PFSK-1 (cell line): ENCODE results near the gene RNF4.

Experiments
- FOXP2 ChIP-seq: optimal IDR thresholded peaks from 2 replicates; pipeline ENCODE3; 2011; ENCODE audit warnings: borderline replicate concordance, control low read depth, inconsistent platforms; ENCODE audit not compliant: insufficient read depth; ENCODE audit errors: extremely low read length, extremely low read depth
- POLR2AphosphoS5 ChIP-seq: IDR thresholded peaks from 2 replicates; pipeline ENCODE4 v1.6.1; 2012; ENCODE audit warnings: low read depth, mild to moderate bottlenecking, control low read depth, low read length, moderate library complexity
- REST ChIP-seq, 2 experiments: IDR thresholded peaks; 2 replicates each; pipeline versions ENCODE4 v1.6.1 to v1.8.0; 2011 to 2012; ENCODE audit warnings: low read depth in 2 of 2, low read length in 2 of 2, control low read depth in 1 of 2, inconsistent platforms in 1 of 2, mild to moderate bottlenecking in 1 of 2, moderate library complexity in 1 of 2; ENCODE audit not compliant: insufficient read depth in 1 of 2
- SIN3A ChIP-seq: IDR thresholded peaks from 2 replicates; pipeline ENCODE4 v1.6.1; 2012; ENCODE audit warnings: mild to moderate bottlenecking, low read length, moderate library complexity, borderline replicate concordance; ENCODE audit not compliant: insufficient read depth
- TAF1 ChIP-seq: IDR thresholded peaks from 2 replicates; pipeline ENCODE4 v1.6.1; 2012; ENCODE audit warnings: low read length, control low read depth, borderline replicate concordance; ENCODE audit not compliant: insufficient read depth

RNF4 gene

GRCh38 chr4:2425386-2426068 lies 43.4 kb upstream of the RNF4 start:
- TF ChIP-seq TAF1, result no peak
- TF ChIP-seq SIN3A, result no peak
- no peak for TF ChIP-seq FOXP2
- TF ChIP-seq POLR2AphosphoS5, result no peak
- TF ChIP-seq REST (IDR thresholded peaks at IDR 0.05; ENCODE audit: insufficient read depth in 1 of 2, low read depth in 2 of 2, low read length in 2 of 2), result no peak

GRCh38 chr4:2426069-2426397 lies 42.9 kb upstream of the RNF4 start:
- TF ChIP-seq REST (IDR thresholded peaks at IDR 0.05; ENCODE audit: insufficient read depth in 1 of 2, low read depth in 2 of 2, low read length in 2 of 2) (no peak), TAF1 (no peak), SIN3A (no peak), POLR2AphosphoS5 (no peak), FOXP2 (no peak)

- TF ChIP-seq POLR2AphosphoS5 (no peak), SIN3A (no peak), REST (IDR thresholded peaks at IDR 0.05; ENCODE audit: insufficient read depth in 1 of 2, low read depth in 2 of 2, low read length in 2 of 2) (no peak), TAF1 (no peak), FOXP2 (no peak)
Observed at GRCh38 chr4:2426711-2427275, 42.1 kb upstream of the RNF4 start.

- TF ChIP-seq SIN3A (no peak), POLR2AphosphoS5 (no peak), REST (IDR thresholded peaks at IDR 0.05; ENCODE audit: insufficient read depth in 1 of 2, low read depth in 2 of 2, low read length in 2 of 2) (no peak), TAF1 (no peak), FOXP2 (no peak)
Observed at GRCh38 chr4:2427383-2428334, 41.2 kb upstream of the RNF4 start.
